GM10266 (cell line): ENCODE results near the gene HOXB7.

ENCODE experiments used
- DNase-seq: peaks from one replicate; pipeline ENCODE4 v3.0.0; 2012; ENCODE audit errors: extremely low spot score
- CTCF ChIP-seq: IDR thresholded peaks from 2 replicates; pipeline ENCODE4 v1.5.1; 2012; ENCODE audit warnings: mild to moderate bottlenecking, low read depth; ENCODE audit not compliant: control insufficient read depth, insufficient read depth; ENCODE audit errors: missing control alignments

Gene HOXB7

GRCh38 chr17:48586355-48587258, 24.2 kb downstream of the HOXB7 start:
- no peak for TF ChIP-seq CTCF
- no peak for DNase-seq

GRCh38 chr17:48584223-48584741, 26.5 kb downstream of the HOXB7 start:
- no peak for TF ChIP-seq CTCF
- no peak for DNase-seq

GRCh38 chr17:48583708-48584222, 27.1 kb downstream of the HOXB7 start:
- no peak for TF ChIP-seq CTCF
- DNase-seq = no peak

GRCh38 chr17:48582750-48583069, 28.1 kb downstream of the HOXB7 start:
- no peak for DNase-seq
- TF ChIP-seq CTCF = no peak

- no peak for DNase-seq
- no peak for TF ChIP-seq CTCF
Observed at GRCh38 chr17:48579760-48580554, 30.9 kb downstream of the HOXB7 start.

GRCh38 chr17:48579471-48579759, 31.4 kb downstream of the HOXB7 start:
- DNase-seq = no peak
- no peak for TF ChIP-seq CTCF
